ENCODE measurements around the gene TRERF1.
"Not testable (repeated sequence)": the region's sequence is repeated elsewhere in the genome, so short reads cannot be mapped to it uniquely, and the experiment has no call there.

The TRERF1 gene

GRCh38 chr6:42451333-42452170 is at the start of gene TRERF1:
Gene TRERF1 (minus strand): TSS chr6:42451926. CDS start chr6:42269590, 182,336 bp downstream.
- no peak for DNase-seq (ENCODE audit: low read depth)

- DNase-seq (ENCODE audit: low read depth): no peak
These were observed 46.9 kb upstream of the TRERF1 start for GRCh38 chr6:42498473-42499128.

DNA sequence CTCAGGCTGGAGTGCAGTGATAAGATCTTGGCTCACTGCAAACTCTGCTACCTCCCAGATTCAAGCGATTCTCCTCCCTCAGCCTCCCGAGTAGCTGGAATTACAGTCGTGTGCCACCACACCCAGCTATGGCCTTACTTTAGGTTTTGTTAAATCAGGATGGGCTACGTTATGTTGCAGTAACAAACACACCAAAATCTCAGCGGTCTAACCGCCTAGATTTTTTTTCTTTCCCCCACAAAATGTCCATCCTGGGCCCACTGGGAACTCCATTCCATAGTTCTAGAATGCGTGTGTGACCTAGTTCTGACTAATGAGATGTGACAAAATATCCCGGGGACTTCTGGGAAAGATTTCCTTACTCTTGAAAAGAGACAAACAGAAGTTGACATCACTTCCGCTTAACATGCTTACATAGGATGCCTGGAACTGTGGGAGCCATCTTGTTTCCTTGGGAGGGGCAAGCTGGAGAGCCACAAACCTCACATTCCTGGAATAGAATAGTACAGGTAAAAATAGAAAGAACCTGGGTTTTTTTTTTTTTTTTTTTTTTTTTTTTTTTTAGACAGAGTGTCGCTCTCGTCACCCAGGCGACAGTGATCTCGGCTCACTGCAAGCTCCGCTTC is 42.3 kb upstream of the TRERF1 start:
- DNase-seq (ENCODE audit: low read depth): no peak

DNA sequence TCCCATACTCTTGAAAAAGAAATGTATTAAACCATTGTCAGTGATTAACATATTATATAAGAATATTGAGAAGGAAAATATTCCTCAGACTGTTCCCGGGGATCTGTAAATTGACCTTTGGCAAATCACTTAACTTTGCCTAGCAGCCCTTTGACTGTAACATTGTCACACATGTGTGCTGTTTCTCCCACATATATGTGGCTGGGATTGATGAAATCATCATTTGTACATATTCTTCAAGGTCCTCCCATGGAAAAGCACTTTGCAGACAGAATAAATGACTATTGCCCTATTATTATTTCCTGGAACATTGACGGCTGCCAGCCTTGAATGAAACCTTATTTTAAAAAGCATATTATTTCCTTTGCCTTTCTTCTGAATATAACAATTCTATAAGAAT is 36.4 kb upstream of the TRERF1 start:
- no peak for DNase-seq (ENCODE audit: low read depth)

DNA sequence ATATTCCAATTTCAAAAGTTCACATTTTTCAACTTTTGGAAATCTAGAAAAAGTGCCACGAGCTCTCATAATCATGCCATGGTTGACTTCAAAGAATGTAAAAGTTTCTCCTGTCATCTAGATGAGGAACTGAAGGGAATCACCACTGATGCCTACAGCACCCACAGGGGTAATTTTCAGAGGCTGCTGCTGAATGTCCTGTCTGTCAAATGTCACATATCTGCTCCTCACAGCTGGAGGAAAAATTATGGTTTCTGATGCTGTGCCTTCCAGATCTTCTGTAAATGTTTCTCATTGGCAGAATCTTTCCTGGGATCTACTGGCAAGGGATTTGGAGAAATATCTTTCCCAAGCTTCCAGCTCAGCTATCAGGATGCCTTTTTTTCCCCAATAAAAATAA is 32.5 kb upstream of the TRERF1 start:
- no peak for DNase-seq (ENCODE audit: low read depth)

DNA sequence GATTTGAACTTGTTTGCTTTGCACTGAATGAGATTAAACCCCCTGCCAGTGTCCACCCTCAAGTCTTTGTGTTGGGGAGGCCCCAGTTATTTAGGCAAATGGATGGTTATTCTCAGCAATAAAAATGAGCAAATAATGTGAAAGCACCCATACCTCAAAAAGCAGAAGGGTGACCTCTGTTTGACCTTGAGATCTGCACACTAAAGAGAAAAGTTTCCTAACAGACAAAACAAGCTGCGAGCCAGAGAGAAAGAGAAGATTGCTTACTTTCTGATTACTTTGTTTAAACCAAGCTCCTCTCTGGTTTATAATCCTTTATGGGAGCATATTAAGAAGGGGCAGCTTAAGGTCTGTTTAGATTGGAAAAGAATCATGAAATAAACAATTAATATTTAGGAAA is 30.4 kb upstream of the TRERF1 start:
- DNase-seq (ENCODE audit: low read depth): no peak

- no peak for DNase-seq (ENCODE audit: low read depth)
These were observed 20.0 kb upstream of the TRERF1 start for GRCh38 chr6:42471714-42472113.

DNA sequence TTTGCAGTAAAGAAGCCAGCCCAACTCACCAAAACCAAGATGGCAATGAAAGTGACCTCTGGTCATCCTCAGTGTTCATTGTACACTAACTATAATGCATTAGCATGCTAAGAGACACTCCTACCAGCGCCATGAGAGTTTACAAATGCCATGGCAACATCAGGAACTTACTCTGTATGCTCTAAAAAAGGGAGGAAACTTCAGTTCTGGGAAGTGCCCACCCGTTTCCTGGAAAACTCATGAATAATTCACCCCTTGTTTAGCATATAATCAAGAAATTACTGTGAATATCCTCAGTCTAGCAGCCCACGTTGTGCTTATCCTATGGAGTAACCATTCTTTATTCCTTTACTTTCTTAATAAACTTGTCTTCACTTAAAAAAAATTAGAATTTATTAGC is 19.4 kb upstream of the TRERF1 start:
- DNase-seq (ENCODE audit: low read depth): no peak

DNA sequence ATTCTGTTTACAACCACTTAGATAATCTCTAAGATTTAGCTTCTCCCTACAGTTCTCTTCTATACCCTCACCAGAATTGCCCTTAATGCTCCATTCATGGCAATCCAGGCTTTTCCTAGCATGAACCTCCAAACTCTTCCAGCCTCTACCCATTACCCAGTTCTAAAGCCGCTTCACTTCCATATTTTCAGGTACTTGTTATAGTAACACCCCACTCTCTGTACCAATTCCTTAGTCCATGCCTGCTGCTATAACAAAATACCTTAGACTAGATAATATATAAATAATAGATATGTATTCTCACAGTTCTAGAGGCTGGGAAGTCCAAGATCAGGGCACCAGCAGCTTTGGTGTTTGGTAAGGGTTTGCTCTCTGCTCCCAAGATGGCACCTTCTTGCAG is 16.5 kb upstream of the TRERF1 start:
- DNase-seq (ENCODE audit: low read depth): no peak

DNA sequence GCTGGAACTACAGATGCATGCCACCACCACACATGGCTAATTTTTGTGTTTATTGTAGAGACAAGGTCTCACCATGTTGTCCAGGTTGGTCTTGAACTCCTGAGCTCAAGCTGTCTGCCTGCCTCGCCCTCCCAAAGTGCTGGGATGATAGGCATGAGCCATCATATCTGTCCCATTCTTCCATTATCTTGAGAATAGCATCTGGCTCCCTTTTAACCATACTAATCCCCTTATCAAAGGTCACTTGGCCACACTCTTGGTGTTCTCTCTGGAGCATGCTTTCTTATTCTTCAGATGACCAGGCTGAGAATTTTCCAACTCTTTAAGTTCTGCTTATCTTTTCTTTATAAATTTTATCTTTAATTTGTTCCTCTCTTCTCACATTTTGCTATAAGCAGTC is 15.9 kb upstream of the TRERF1 start:
- DNase-seq (ENCODE audit: low read depth): no peak

- DNase-seq (ENCODE audit: low read depth): not testable (repeated sequence)
These were observed 14.7 kb upstream of the TRERF1 start for GRCh38 chr6:42466470-42466869.

- DNase-seq (ENCODE audit: low read depth): no peak
These were observed 10.8 kb upstream of the TRERF1 start for GRCh38 chr6:42462474-42462972.

- no peak for DNase-seq (ENCODE audit: low read depth)
These were observed 9.2 kb upstream of the TRERF1 start for GRCh38 chr6:42460883-42461282.

DNA sequence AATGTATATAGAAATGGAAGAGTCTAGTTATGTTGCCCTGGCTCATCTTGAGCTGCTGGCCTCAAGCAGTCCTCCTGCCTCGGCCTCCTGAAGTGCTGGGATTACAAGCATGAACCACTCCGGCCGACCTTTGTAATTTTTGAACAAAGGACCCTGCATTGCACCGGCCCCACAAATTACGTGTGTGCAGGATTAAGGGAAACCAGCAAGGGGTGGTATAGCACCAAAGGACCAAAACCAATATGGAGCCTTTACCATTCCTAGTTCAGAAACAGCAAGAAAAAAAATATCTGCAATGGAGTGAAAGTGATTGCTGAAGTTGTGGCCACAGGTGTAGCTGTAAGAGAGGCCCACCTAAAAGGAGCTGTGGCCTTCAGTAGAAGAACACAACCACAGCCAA is 8.2 kb upstream of the TRERF1 start:
- DNase-seq (ENCODE audit: low read depth): no peak

GRCh38 chr6:42454428-42454791 is 2.7 kb upstream of the TRERF1 start:
- no peak for DNase-seq (ENCODE audit: low read depth)

GRCh38 chr6:42453654-42454427 is 2.1 kb upstream of the TRERF1 start:
- no peak for DNase-seq (ENCODE audit: low read depth)

- DNase-seq (ENCODE audit: low read depth): no peak
These were observed 1.4 kb upstream of the TRERF1 start for GRCh38 chr6:42453031-42453653.

DNA sequence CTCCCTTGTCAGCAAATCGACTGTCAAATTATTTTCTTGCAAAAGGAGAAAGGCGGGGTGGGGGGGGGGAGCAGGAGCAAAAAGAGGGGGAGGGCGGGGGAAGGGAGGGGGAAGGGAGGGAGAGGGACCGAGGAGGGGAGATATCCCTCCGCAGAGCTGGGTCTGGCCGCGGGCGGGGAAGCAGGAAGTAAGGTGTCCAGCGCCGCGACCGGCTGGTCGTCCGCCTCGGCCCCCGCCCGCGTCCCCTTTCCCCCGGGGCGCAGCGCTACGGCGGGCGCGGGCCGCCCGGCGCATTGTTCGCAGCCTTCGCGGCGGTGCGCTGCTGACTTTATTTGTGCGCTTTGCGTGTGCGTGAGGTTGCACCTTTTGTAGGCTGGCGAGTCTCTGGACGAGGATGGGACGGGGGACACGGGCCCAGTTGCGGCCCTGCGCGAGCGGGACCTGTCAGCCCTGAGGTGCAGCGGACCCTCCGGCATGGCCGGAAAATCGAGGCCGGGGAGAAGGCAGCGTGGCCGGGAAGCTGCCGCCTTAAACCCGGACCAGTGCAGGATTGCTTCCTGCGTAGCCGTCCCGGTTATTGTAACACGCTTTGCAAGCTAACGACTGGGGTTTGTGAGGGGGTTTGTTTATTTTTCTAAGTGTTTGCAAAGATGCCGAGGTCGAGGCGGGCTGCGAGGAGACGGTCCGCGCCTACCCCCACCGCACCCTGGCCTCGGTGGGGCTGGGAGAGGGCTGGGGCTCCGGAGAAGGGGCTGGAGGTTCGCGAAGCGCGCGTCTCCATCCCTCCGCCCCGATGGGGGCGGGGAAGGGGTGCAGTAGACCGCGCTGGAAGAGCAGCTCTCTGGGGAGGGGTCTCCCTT is 675 bp upstream of the TRERF1 start:
- DNase-seq (ENCODE audit: low read depth): no peak

- DNase-seq (ENCODE audit: low read depth): no peak
These were observed 1.0 kb downstream of the TRERF1 start for GRCh38 chr6:42450477-42451332.
